ENCODE measurements around the gene PHETA1.

The PHETA1 gene, protein sequence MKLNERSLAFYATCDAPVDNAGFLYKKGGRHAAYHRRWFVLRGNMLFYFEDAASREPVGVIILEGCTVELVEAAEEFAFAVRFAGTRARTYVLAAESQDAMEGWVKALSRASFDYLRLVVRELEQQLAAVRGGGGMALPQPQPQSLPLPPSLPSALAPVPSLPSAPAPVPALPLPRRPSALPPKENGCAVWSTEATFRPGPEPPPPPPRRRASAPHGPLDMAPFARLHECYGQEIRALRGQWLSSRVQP

GRCh38 chr12:111368788-111369495, at the start of gene PHETA1:
Gene PHETA1 (minus strand): TSS chr12:111369095. CDS start chr12:111363427, 5,668 bp downstream.
- DNase-seq, result peak; percentile 55

- DNase-seq, result no peak
Measured at GRCh38 chr12:111418594-111418880, 49.6 kb upstream of the PHETA1 start.

GRCh38 chr12:111417784-111418593, 49.1 kb upstream of the PHETA1 start:
- DNase-seq, result no peak

DNA sequence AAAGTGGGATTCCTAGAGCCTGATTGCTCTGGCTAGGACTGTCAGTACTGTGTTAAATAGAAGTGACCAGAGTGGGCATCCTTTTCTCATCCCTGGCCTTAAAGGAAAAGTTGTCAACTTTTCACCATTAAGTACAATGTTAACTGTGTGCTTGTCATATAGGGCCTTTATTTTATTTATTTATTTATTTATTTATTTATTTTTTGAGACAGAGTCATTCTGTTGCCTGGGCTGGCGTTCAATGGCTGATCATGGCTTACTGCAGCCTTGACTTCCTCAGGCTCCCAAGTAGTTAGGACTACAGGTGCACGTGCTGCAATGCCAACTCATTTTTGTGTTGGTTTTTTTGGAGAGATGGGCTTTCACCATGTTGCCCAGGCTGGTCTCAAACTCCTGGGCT, 48.4 kb upstream of the PHETA1 start:
- DNase-seq, result no peak

- no peak for DNase-seq
Measured at GRCh38 chr12:111414711-111415252, 45.9 kb upstream of the PHETA1 start.

DNA sequence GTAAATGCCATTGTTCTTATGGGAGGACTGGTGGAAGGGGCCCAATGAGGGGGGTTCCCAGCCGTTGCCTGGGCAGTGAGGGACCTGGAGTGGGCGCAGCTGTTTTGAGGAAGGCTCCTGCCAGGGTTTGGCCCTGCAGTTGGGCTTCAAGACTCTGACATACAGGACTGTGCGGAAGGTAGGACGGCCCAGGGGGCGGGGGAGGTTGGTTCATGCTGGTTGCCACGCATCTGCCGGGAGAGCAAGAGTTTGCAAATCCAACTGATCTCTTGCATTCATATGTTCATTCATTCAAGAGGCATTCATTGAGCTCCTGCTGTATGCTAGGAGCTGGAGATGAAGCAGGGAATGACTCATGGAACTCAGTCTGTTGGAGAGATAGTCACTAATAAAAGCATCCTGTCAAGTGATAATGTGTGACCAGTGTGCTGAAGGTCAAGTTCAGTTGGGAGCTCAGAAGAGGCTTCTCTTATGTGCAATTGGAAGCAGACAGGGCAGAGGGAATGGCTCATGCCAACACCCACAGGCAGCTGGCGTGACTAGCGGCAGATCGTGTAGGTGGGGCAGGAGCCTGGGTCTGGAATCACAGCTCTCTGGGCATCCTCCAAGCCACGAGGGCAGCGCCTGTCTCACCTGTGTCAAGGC, 44.7 kb upstream of the PHETA1 start:
- DNase-seq, result no peak

GRCh38 chr12:111412830-111413441, 44.0 kb upstream of the PHETA1 start:
- no peak for DNase-seq

- no peak for DNase-seq
Measured at GRCh38 chr12:111412007-111412829, 43.3 kb upstream of the PHETA1 start.

- DNase-seq, result no peak
Measured at GRCh38 chr12:111411185-111411764, 42.4 kb upstream of the PHETA1 start.

DNA sequence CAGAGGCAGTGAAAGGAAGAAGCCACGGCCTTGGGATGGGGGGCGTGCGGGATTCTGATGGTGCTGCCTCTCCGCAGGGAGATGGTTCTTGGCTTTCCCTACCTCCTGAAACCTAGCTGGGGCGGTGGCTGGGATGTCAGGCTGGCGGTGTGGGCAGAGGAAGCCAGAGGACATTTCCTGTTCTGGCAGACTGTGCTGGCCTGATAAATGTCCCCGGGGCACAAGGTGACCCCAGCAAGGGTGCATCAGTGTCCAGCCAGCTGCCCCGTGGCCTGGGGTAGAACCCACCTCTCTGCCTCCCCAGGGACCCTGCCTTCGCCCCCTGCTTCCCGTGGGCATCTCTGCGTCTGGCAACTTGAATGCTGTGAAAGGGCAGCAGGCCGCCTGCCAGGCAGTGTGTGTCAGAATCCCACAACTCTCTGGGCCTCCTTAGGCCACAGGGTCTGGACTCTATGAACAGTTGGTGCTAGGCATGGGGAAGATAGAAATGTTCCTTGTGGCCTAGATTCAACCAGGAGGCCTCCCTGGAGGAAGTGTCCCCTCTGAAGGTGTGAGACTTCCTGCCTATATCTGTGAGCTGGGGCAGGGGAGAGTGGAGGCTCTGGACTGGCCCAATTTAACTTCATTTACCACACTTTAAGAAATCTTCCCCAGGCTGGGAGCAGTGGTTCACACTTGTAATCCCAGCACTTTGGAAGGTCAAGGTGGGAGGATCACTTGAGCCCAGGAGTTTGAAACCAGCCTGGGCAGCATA, 41.7 kb upstream of the PHETA1 start:
- DNase-seq, result no peak

DNA sequence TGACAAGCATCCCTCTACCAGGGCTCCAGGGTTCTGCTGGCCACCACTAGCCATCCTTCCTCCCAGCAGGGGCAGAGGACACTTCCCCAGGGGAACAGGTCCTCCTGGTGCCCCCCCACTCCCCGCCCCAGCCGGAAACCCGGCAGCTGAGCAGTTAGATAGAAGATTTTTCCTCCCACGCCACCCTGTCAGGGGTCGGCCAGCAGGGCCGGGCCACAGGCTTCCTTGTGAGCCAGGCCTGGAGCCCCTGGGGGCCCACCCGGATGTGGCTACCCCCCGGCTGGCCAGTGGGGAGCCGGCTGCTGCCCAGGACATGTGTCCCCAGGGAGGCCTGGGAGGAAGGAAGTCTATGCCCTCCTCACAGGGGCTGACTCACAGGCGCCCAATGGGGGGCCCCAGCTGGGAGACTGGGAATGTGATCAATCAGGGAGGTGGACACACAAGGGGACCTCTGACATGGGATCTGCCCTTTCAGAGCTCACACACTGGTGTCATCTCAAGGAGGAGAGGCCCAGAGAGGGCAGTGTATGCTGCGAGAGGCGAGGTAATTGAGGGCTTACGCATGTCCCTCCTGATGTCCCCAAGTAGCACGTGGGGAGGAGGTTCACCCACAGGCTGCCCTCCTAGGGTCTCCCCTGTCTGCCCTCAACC, 41.0 kb upstream of the PHETA1 start:
- DNase-seq, result no peak

DNA sequence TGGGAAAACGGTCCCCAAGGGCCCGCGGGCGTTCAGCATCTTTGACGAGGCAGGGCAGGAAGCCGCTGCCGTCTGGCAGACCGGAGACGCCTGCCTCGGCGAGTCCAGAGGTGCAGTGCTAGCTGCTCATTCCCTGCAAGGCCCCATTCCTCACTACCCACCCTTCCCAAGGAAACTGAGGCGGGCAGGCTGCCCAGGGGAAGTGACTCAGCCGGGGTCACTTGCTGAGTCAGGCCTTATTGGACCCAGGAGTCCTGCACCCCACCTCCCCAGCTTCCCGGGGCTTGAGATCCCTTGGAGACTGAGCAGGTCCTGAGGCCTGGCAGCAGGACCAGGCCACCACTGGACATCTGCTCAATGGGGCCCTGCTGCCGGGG, 40.5 kb upstream of the PHETA1 start:
- DNase-seq, result no peak

DNA sequence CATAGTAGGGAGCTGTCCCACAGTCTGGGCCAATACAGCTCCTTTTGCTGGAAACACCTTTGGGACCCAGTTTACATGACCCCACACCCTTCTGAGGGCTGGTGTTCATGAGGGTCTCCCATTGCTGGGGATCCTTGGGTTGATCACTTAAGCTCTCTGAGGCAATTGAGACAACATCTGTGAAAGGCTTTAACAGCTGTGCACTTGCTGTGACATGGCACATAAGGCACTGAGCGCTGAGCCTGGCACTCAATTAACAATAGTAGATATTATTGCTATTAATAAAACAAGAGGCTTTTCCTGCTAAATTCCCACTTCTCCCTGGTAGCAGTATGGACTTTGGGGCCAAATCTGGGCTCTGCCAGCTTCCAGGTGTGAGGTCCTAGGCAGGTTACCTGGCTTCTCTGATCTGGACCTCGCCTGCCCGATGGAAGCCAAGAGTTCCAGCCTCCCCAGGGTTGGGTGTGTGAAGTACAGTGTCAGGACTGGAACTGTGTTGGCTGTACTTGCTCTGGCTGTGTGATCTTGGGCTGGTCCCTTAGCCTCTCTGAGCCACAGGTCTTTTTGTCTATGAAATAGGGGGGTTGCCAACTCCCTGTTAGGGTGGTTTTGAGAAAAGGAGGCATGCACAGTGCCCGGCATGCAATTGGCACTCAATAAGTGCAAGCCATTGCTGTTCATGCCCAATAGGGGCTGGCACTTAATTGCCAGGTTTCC, 39.9 kb upstream of the PHETA1 start:
- DNase-seq, result no peak

- no peak for DNase-seq
Measured at GRCh38 chr12:111408116-111408440, 39.2 kb upstream of the PHETA1 start.

GRCh38 chr12:111407377-111408115, 38.7 kb upstream of the PHETA1 start:
- DNase-seq, result no peak

- no peak for DNase-seq
Measured at GRCh38 chr12:111406474-111407376, 37.8 kb upstream of the PHETA1 start.

GRCh38 chr12:111405859-111406473, 37.1 kb upstream of the PHETA1 start, which contains the start of gene SH2B3:
Gene SH2B3 (plus strand): TSS chr12:111405923. CDS start chr12:111418146, 12,223 bp downstream.
- no peak for DNase-seq
